IPS DF 6.9 (cell line): ENCODE results near the gene DIPK2A.

Source experiments
- DNase-seq: peaks from one replicate; pipeline ENCODE4 v3.0.0-alpha.2; 2013; ENCODE audit warnings: low read depth, low spot score
- H3K27ac ChIP-seq: one replicate; pipeline ENCODE4 v1.5.1; 2013; ENCODE audit warnings: low read length, control low read depth
- H3K27me3 ChIP-seq: 2 replicates; pipeline ENCODE4 v1.6.1; 2013; ENCODE audit warnings: mild to moderate bottlenecking, low read length; ENCODE audit not compliant: control insufficient read depth, insufficient read depth
- H3K36me3 ChIP-seq: 2 replicates; pipeline ENCODE4 v1.6.1; 2013; ENCODE audit warnings: low read length; ENCODE audit not compliant: control insufficient read depth, insufficient read depth
- H3K4me1 ChIP-seq: 2 replicates; pipeline ENCODE4 v1.6.1; 2013; ENCODE audit warnings: low read length; ENCODE audit not compliant: control insufficient read depth, insufficient read depth
- H3K4me3 ChIP-seq: 2 replicates; pipeline ENCODE4 v1.5.1; 2013; ENCODE audit warnings: mild to moderate bottlenecking, low read length
- H3K9me3 ChIP-seq: 2 replicates; pipeline ENCODE4 v1.6.1; 2013; ENCODE audit warnings: low read length, inconsistent platforms; ENCODE audit not compliant: control insufficient read depth, insufficient read depth
- WGBS: extraction: QIAGEN DNeasy Blood & Tissue Kit; methylation state at CpG from one replicate; pipeline ENCODE4 v1.1.7; 2013; ENCODE audit warnings: mixed read lengths, missing lambda C conversion rate; ENCODE audit not compliant: insufficient read length, insufficient coverage; 5-methylcytosine and 5-hydroxymethylcytosine counted together

The DIPK2A gene

DNA sequence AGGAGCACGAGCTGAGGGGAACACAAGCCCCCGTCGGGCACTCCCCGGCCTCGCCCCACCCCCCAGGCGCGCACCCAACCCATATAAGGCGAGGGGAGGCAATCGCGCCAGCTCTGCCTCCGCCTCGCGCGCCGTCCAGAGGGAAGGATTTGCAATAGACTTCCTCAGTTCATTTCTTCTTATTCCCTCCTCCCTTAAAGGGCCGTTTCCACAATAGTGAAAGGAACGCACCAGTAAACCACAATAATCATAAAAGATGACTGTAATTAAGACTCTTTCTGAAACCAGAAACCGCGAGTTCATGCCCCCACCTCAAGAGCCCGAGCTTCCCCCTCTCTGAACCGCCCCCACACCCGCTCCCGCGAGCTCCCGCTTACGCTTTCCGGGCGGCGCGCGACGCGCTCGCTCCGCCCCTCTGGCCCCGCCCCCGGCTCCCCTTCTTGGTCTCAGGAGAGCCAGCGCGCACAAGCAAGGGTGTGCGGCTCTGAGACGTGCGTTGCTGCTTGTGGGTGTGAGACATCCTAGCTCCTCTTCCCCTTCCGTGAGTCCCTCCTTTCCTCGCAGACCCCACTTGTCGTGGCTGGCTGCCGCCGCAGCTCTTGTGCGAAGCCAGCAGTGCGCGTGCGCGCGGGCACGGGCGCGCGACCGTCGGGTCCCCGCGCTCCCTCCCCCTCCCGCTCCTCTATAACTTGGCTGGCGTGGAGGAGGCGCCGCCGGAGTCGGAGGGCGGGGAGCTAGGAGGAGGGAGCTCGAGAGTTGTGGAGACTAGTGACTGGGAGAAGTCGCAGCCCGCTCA is at the start of gene DIPK2A:
Gene DIPK2A (plus strand): TSS at position 465 of the 796 bp plus-strand sequence. CDS start 510 bp downstream, outside the sequence.
- Histone ChIP-seq H3K4me1 (no peaks in the 10 kb centered on the region), H3K4me3 (peak within 1 kb of the TSS; percentile 87), H3K27ac (no peak within 1 kb of the TSS), H3K36me3 (no peaks in the 10 kb centered on the region), H3K9me3 (no peaks in the 10 kb centered on the region), H3K27me3 (no peaks in the 10 kb centered on the region)
- no CpG with 5 or more reads among the region's 71 CpGs for WGBS
- peak; percentile 71 for DNase-seq

- DNase-seq: no peak
- no peaks in the 10 kb centered on the region for H3K36me3 ChIP-seq
- H3K27me3 ChIP-seq: no peaks in the 10 kb centered on the region
- WGBS: no CpG with 5 or more reads among the region's 9 CpGs
- no peak overlapping the region for H3K4me3 ChIP-seq
- H3K4me1 ChIP-seq: no peaks in the 10 kb centered on the region
- no peak overlapping the region for H3K27ac ChIP-seq
- no peaks in the 10 kb centered on the region for H3K9me3 ChIP-seq
Measured at GRCh38 chr3:143924522-143925285, 46.9 kb upstream of the DIPK2A start.

DNA sequence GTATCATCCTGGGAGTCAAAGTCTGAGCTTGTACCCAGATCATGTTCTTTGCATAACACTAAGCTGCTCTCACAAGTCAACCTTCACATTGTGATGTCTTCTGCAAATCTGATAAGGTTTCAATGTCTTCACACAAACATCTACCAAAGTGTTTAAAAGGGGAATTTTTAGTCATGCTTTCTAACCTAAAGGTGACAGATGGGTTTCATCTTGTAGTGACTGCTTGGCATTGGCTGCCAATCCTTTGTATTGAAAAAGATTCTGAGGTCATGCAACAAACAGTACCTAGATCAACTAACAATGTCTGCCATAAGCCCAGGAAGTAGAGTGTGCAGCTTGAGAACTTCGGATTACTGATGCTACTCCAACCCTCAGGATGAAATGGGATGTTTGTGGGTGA is 43.6 kb upstream of the DIPK2A start:
- H3K9me3 ChIP-seq: no peaks in the 10 kb centered on the region
- no peaks in the 10 kb centered on the region for H3K4me1 ChIP-seq
- no peak overlapping the region for H3K27ac ChIP-seq
- WGBS: no CpG with 5 or more reads among the region's 1 CpG
- H3K4me3 ChIP-seq: no peak overlapping the region
- no peaks in the 10 kb centered on the region for H3K27me3 ChIP-seq
- DNase-seq: no peak
- no peaks in the 10 kb centered on the region for H3K36me3 ChIP-seq

DNA sequence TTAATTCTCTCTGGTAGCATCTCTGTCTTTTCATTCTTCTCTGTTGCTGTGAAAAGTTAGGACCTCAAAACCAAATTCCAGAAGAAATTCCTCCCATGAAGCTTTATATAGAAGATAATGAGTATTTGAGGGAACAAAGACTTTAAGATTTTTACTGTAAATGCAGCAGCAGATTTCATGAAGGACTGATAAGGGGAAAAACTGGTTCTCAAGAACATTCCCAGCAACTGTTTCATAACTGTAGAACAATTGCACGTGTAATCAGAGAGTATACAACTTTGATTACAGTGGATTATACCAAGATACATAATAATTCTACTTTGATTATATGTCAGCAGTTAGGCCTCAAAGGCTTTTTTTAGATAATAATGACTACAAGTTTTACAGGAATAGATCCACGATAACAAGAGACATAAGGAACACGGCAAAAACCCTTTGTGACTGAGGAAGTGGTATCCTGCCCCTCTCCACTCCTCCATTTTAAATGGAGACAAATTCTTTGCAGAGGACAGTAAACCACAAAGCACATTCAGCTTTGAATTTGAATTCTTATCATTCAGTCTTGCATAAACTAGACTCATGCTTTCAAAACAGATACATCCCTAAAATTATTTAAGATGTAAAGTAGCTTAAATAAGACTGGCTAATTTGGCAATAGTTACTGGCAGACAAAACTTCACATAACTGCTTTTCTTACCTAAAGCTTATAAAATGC is 42.9 kb upstream of the DIPK2A start:
- no peak for DNase-seq
- no CpG with 5 or more reads among the region's 3 CpGs for WGBS

GRCh38 chr3:143934791-143935190 is 36.8 kb upstream of the DIPK2A start:
- no peak overlapping the region for H3K27ac ChIP-seq
- H3K27me3 ChIP-seq: no peaks in the 10 kb centered on the region
- no peaks in the 10 kb centered on the region for H3K36me3 ChIP-seq
- H3K9me3 ChIP-seq: no peaks in the 10 kb centered on the region
- no peak overlapping the region for H3K4me3 ChIP-seq
- no peaks in the 10 kb centered on the region for H3K4me1 ChIP-seq
- DNase-seq: no peak
- WGBS: no CpG with 5 or more reads among the region's 3 CpGs

More for the DNA sequence above, 42.9 kb upstream of the DIPK2A start:
- Histone ChIP-seq H3K27me3 (no peaks in the 10 kb centered on the region), H3K4me1 (no peaks in the 10 kb centered on the region), H3K36me3 (no peaks in the 10 kb centered on the region), H3K4me3 (no peak overlapping the region), H3K27ac (no peak overlapping the region), H3K9me3 (no peaks in the 10 kb centered on the region)

DNA sequence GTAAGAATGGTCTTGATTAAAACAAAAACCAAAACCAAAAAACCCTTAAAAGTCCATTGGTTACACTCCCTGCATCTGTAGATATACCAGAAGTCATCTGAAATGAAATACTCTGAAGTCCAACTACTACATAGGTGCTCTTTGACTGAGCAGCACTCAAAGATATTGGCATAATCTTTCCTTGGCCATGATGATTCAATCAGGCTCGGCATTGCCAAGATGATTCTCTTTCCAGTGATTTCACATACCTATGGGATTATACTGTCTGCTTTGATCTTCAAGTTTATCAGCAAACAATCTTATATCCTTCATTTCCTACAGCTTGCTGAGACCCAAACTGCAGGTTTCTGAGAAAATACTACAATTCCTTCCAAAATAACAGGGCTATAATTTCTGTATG is 35.9 kb upstream of the DIPK2A start:
- no peaks in the 10 kb centered on the region for H3K27me3 ChIP-seq
- no peaks in the 10 kb centered on the region for H3K9me3 ChIP-seq
- DNase-seq: no peak
- no peak overlapping the region for H3K27ac ChIP-seq
- H3K4me3 ChIP-seq: no peak overlapping the region
- WGBS: no CpG with 5 or more reads among the region's 1 CpG
- no peaks in the 10 kb centered on the region for H3K36me3 ChIP-seq
- H3K4me1 ChIP-seq: no peaks in the 10 kb centered on the region

DNA sequence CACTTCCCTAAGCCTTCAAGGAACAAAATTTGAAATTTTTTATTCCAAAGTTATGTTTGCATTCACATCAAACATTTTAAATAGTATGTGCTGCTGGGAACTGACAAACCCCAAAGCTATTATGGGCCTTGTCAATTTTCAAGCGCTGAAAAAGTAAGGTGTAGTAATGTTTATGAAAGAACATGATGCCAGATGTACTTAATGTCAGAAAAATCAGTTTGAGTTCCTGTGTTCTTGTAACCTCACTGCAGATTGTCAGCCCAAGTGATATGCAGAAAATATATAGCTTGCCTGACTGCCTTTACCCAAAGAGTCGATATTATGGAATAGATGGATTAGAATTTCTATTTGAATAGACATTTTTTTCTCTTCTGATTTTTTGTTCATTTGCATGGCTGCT is 20.8 kb upstream of the DIPK2A start:
- no peaks in the 10 kb centered on the region for H3K27me3 ChIP-seq
- no peak overlapping the region for H3K27ac ChIP-seq
- no peak overlapping the region for H3K4me3 ChIP-seq
- no peaks in the 10 kb centered on the region for H3K9me3 ChIP-seq
- no peaks in the 10 kb centered on the region for H3K4me1 ChIP-seq
- H3K36me3 ChIP-seq: no peaks in the 10 kb centered on the region
- no CpG with 5 or more reads among the region's 2 CpGs for WGBS
- DNase-seq: no peak

DNA sequence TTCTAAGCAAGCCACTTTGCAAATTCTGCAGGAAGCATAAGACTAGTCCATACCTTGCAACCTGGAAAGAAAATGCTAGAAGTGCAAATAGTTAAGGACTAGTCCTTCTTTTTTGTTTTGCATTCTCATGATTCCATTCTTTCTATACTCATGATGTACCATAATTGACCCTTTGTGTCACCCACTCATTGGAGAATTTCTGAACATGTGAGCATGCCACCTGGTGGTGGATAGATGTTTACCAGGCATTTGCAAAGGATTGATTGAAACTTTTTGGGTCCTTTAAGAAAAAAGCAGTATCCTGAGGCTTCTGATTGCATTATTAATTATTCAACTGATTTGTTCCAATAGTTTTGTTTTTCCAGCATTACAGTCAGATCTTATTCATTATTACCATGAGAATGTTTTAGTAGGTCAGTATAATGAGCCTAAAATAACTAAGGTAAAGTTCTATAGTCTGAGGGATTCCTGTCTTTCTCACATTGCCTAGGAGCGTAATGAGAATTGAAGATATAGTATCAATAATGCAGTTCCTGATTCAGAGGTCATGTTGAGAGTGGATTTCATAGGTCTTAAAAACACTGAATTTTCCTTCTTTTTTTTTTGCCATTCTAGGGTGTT is 20.2 kb upstream of the DIPK2A start:
- Histone ChIP-seq H3K27ac (no peak overlapping the region), H3K4me1 (no peaks in the 10 kb centered on the region), H3K36me3 (no peaks in the 10 kb centered on the region), H3K4me3 (no peak overlapping the region), H3K9me3 (no peaks in the 10 kb centered on the region), H3K27me3 (no peaks in the 10 kb centered on the region)
- peak; percentile 31 for DNase-seq
- no CpG with 5 or more reads among the region's 1 CpG for WGBS

DNA sequence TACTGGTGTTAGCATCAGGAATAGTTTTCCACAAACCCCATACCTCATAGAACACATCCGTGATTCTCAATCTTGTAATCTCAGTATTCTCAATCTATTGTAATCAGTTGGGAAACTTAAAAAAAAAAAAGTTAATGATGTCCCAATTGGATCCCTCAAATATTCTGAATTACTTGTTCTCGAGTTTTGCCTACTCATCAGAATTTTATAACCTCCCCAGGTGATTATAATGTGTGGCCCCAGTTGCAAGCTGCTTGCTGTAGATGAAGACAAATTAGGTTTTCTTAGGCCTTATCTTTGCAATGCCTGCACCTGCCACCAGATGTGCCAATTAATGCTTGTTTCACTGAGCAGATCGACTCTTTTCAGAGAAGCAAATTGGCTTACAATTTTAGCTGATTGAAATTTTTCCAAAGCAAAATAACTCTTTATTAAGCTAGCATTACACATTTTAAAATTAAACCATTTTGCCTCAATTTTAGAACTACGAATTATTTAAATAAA is 19.0 kb upstream of the DIPK2A start:
- H3K36me3 ChIP-seq: no peaks in the 10 kb centered on the region
- WGBS: no CpG with 5 or more reads among the region's 4 CpGs
- H3K4me1 ChIP-seq: no peaks in the 10 kb centered on the region
- DNase-seq: no peak
- no peaks in the 10 kb centered on the region for H3K27me3 ChIP-seq
- H3K9me3 ChIP-seq: no peaks in the 10 kb centered on the region
- H3K27ac ChIP-seq: no peak overlapping the region
- H3K4me3 ChIP-seq: no peak overlapping the region

- DNase-seq: no peak
- H3K4me1 ChIP-seq: no peaks in the 10 kb centered on the region
- no peak overlapping the region for H3K27ac ChIP-seq
- H3K4me3 ChIP-seq: no peak overlapping the region
- H3K36me3 ChIP-seq: no peaks in the 10 kb centered on the region
- H3K9me3 ChIP-seq: no peaks in the 10 kb centered on the region
- H3K27me3 ChIP-seq: no peaks in the 10 kb centered on the region
Measured at GRCh38 chr3:143955113-143955512, 16.5 kb upstream of the DIPK2A start.
